HCT116 (cell line): ENCODE results near the gene PERCC1.

Experiments
- FOSL1 ChIP-seq: IDR thresholded peaks from 2 replicates; pipeline ENCODE4 v1.6.1; 2012; ENCODE audit warnings: low read depth
- RAD21 ChIP-seq: IDR thresholded peaks from 2 replicates; pipeline ENCODE4 v1.6.1; 2012; ENCODE audit warnings: low read depth, mild to moderate bottlenecking
- SIN3A ChIP-seq: IDR thresholded peaks from 2 replicates; pipeline ENCODE4 v1.6.1; 2012; ENCODE audit warnings: low read depth
- SP1 ChIP-seq: IDR thresholded peaks from 2 replicates; pipeline ENCODE4 v1.6.1; 2012; ENCODE audit warnings: low read depth

- TF ChIP-seq SIN3A = no peak
- TF ChIP-seq RAD21 = no peak
- no peak for TF ChIP-seq SP1
- no peak for TF ChIP-seq FOSL1
These were observed 18.0 kb upstream of the PERCC1 start for GRCh38 chr16:1412847-1413246.
